Fibroblast of gingiva (primary cell): ENCODE data around the gene RHBDD1.

Source experiments
- DNase-seq: peaks from one replicate; pipeline ENCODE4 v3.0.0-alpha.2; 2011; ENCODE audit warnings: low read depth

The RHBDD1 gene, protein sequence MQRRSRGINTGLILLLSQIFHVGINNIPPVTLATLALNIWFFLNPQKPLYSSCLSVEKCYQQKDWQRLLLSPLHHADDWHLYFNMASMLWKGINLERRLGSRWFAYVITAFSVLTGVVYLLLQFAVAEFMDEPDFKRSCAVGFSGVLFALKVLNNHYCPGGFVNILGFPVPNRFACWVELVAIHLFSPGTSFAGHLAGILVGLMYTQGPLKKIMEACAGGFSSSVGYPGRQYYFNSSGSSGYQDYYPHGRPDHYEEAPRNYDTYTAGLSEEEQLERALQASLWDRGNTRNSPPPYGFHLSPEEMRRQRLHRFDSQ

DNA sequence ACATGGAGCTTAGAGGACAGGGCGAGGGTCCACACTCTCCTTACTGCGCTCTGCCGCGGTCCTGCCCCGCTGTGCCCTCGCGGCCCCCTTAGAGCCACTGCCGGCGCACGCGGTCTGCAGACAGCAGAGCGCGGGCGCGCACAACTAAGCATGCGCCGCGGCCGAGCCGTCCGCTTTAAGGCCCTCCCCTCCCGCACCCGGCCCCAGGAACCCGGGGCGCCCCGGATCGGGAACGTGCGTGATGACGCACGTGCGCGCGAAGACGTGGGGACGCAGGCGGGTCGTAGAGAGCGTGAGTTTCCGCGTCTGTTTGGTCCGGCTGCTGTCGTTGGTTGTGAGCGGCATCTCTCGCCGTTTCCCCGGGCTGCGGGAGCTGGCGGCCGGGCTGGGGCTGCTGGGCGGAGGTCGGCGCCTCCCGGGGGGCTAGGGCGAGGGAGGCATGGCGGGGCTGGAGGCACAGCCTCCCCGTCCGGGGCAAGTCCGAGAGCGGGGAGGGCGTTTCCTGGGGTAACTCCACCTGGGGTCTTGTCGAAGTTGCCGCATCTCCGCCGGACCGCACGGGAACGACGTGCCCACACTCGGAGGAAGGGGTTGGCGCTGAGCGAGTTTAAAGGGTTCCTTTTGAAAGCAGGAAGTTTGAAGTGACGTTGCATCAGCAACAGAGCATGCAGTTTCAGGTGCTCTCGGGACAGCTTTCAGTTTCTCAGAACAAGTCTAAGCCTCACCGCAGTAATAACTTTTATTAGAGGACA lies at the start of gene RHBDD1:
Gene RHBDD1, plus strand, starts transcription at position 259 of the 752 bp plus-strand sequence. CDS start 28,640 bp downstream, outside the sequence.
- DNase-seq = peak; percentile 96

DNA sequence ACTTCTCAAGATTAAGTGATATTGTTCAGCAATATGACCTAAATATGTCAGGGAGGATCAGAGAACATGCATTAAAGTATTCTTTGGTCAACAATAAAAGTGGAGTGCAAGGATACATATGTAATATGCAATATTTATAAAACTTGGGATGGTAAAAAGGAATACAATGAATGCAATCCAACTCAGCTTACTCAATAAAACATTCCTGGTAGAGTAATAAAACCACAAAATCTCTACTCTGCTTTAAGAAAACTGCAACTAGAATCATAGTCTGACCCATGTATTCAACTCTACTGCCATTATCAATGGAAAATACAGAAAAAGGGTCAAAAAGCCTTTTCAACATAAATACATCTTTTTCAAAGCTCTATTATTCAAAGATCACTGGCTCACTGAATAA lies 47.8 kb upstream of the RHBDD1 start:
- DNase-seq = no peak

DNA sequence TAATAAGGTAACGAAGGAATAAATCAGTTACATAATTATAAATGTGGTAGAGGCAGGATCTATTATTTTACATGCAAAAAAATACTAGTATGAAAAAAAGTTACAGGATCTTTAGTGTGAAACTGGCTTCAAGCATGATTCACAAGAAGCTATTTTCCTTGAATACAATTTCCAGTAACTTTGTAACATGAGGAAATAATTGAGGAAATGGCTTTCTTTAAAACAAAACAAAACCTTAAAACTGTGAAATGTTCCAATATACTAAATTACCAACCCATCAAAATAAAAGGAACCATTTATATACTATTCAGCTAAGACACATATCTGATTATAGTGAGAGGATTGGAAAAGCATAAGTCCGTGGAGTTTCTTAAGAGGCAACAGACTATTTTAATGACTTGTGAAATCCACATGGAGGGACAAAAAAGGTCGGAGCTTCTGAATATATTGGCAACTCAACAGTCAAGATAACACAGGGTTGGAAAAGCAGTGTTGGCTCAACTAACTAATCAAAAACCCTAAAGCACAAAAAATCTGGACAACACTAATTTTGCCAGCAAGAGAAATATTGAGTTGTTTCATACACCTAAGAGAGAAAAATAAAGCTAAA lies 46.9 kb upstream of the RHBDD1 start:
- DNase-seq = no peak

DNA sequence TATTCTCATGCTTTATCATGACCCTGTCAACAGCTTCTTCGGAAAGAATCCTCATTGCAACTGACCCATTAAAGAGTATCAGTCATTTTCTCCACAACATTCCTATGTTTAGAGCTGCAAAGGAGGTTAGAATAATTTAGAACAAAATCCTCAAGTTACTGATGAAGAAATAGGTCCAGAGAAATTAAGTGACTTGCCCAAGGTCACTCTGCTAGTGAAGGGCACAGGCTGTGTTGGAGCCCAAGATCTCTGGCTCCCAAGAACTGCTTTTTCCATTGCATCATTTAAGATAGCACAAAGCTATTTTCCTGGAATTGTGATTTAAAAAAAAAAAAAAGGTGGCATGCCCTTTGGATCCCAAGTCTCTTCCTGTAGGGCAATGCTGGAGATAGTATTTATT lies 45.8 kb upstream of the RHBDD1 start:
- DNase-seq = peak; percentile 54

DNA sequence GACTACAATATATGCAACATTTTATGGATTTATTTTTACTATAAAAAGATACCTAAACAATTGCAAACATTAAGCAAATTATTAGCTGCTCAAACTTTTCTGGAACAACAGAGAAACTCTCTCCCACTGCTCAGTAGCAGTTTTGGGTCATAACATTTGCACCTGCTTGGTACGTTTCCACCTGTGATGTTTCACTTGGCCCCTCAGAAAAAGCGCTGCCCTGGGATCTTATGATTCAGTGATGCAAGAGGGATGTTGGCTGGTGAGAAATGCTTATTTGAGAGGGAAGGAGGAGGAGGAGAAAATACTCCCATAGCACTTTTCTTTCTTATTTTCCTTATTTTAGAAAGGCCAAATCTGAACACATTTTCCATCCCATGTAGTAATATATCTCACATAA lies 45.4 kb upstream of the RHBDD1 start:
- peak; percentile 6 for DNase-seq

DNA sequence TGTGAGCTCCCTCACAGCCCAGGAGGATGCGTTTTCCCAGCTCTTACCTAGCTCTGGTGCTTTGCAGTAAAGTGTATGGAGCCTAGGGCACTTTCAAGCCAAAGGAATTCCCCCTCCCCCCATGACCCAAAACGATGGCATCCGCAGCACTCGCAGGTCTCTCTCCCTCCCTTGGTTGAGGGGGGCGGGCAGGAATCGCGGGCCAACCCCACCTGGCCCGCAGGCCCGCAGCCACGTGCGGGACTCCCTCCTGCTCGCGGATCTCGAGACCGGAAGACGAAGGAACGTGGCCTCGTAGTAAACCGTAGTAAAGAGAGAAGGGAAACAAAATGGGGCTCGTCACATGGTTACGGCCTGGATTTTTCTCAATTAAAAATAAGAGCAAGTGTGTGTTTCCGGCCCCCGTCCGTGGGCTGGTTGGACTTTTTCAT lies 44.8 kb upstream of the RHBDD1 start:
- peak; percentile 57 for DNase-seq

DNA sequence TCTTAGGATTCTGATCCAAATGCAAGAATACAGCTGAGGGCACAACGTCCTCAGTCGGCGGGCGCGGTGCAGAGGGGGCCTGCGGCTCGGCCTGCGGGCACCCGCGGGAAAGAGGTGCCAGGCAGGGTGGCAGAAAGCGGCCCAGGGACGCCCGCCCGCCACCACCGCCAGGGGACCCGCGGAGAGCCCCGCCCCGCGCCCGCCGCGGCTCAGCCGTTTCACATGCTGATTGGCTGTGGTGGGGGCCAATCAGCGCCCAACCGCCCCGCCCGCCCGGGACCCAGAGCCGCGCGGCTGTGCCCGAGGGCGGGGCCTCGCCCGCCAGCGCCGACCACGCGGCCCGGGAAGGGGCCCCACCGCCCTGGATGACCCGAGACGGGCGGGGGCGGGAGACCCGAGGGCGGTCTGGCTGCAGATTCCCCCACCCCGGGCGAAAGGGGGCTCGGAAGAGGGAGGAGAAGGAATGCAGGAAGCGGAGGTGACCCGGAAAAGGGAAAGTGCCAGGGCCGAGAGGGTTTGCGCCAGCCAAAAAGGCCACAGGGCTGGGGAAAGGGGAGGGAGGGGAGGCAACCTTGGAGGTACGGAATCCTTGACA lies 44.3 kb upstream of the RHBDD1 start:
- DNase-seq = peak; percentile 87

DNA sequence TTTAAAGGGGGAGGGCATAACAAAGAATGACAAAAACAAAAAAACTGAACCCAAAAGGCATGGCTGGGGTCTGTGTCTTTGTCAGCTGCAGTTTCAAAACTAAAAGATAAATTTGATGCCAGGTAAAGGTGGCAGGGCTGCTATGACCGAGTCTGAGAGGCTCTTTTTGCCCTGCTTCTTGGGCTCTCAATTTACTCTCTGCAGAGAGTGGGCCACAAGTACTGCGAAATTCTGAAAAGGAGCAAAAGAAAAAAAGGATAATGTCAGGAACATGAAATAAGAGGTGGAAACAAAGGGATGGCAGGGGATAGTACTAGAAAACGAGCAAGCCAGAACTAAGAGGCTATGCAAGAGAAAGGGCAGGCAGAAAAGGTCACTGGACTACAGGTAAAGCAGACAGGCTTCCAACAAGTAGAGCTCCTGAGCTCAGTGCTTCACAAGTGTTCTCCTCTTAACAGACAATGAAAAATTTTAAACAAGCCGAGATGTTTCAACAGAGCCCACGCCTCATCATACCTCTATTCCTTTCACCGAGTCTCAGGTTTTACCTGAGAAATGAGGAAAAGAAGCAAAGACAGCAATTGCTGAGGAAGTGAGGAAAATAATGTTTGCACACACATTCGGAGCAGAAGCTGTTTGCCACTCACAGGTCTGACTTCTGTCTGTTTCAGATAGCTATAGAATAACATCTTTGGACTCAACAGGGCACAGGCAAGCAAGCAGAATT lies 43.5 kb upstream of the RHBDD1 start:
- DNase-seq = peak; percentile 18

DNA sequence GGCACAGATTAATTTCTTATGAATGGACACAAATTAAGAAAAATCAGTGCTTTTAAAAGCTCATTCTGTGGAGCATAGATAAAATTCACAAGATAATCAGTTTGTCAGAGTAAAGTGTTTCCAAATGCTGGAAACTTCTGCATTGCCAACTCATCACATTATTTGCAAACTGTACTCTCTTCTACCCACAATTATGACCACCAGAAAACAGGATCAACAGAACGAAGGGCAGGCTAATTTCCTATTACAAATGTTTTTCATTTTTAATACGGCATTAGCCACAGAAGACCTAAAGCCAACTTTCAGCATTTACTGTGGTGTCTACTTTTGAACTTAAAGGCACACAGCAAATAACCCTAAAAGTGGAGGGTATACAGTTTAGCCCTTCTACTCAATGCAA lies 42.2 kb upstream of the RHBDD1 start:
- peak; percentile 33 for DNase-seq

DNA sequence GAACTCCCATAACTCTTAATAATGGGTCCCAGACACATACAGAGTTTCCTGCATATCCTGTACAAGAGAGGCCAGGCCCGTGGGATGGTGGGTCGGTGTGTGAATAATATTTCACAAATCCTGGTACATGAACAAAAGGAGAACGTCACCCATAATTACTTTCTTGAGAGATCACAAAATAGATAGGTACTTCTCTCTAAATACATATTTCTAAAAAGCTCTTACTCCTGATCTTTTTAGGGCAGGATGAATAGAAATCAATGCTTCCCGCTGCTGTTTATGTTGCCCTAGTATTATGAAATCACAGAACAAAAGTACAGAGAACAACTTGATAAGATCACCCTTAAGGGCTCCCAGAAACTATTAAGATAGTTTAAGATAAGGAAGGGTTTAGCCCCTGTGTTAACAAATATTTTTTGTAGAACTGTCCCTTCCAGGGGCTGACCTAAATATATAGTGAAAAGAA lies 41.6 kb upstream of the RHBDD1 start:
- DNase-seq = peak; percentile 7

DNA sequence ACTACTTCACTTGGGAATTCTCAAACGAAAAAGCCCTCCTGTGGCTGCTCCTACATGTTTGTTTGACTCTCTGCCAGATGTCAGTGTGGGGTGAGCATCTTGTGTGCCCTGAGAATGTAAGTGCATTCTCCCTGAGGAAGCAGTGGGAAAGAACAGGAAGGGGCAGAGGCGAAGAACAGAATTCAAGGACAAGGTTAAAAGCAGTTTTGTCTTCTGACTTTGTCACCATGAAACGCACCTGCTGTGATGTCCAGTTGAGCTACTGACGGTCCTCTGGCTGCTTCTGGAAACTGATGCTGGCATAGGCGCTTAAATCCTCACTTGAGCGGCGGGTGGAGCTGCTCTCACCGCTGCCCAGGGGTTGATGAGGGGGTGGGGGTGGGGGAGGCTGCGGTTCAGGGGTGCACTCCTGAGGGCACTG lies 41.1 kb upstream of the RHBDD1 start:
- peak; percentile 78 for DNase-seq

DNA sequence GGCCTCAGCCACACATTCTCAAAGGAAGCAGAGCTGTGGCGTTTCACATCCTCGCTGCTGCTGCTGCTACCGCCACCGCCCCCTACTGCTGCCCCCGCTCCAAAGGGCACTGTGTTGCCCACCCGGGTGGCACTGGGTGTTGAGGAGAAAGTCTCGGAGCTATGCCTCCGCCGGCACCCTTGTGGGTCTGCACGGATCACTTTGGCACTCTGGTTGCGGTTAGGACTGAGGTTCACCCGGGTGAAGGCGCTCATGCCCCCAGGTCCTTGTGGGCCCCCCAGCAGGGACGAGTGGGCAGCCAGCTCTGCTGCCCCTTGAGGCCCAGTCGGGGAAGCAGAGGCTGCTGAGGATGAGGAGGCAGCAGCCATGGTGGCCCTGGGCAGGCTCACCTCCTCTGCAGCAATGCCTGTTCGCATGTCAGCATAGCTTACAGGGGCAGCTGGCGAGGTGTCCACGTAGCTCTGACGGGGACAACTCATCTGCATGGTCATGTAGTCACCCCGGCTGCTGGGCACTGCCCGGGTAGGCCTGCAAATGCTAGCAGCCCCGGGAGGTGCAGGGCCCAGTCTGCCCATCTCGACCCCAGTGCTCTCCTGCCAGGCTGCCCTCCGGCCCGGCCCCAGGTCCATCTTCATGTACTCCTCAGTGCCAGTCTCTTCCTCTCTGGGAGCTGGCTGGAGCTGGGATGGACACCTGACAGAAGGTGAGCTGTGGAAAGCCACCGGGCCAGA lies 40.4 kb upstream of the RHBDD1 start:
- peak; percentile 52 for DNase-seq

DNA sequence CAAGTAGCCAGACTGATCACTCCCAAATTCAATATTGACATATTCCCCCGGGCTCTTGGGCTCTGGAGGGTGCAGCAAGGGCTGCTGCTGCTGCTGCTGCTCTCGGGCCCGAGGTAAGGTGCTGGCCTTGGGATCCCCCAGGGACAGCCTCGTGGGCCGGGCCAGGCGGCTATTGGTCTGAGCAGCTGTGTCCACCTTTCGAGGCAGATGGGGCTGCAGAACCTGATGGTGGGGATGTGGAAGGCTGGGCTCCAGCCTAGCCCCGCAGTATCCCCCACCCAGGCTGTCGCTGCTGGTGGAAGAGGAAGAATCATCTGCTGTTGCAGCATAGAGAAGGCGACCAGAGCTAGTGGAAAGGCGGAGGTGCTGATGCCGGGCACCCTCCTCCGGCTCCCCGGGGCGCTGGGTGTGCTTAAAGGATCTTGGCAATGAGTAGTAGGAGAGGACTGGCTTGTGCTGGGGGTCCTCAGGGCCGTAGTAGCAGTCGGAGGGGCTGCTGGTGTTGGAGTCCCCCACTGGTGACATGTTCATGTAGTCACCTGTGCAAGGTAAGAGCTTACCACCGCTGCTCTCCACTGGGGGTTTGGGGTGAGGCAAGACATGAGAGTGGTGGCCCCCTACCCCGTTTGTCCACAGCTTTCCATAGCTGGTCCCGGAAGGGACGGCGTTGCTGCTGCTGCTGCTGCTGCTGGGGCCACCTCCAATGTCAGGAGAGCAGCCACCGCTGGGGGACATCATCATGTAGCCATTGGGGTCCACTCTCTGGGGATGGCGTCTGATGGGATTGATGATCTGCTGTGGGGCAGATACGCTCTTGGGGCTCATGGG lies 39.6 kb upstream of the RHBDD1 start:
- DNase-seq = peak; percentile 13

DNA sequence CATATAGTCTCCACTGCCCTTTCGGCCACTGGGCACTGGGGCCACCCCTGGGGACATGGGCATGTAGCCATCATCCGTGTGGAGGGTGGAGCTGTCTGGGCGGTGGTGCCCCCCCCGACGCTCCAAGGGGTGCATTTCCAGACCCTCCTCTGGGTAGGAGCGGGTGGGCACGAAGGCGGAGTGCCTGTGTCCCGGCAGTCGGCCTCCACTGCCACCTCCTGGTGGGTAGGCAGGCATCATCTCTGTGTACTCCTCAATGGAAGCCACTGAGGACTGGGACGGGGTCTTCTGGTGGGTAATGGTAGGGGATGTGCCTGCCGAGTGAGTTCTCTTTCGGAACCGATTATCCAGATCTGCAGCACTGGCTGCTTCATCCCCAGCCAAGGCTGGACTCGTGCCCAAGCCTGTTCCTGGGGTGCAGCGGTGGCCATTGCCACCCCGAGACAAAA lies 39.0 kb upstream of the RHBDD1 start:
- DNase-seq = peak; percentile 70

DNA sequence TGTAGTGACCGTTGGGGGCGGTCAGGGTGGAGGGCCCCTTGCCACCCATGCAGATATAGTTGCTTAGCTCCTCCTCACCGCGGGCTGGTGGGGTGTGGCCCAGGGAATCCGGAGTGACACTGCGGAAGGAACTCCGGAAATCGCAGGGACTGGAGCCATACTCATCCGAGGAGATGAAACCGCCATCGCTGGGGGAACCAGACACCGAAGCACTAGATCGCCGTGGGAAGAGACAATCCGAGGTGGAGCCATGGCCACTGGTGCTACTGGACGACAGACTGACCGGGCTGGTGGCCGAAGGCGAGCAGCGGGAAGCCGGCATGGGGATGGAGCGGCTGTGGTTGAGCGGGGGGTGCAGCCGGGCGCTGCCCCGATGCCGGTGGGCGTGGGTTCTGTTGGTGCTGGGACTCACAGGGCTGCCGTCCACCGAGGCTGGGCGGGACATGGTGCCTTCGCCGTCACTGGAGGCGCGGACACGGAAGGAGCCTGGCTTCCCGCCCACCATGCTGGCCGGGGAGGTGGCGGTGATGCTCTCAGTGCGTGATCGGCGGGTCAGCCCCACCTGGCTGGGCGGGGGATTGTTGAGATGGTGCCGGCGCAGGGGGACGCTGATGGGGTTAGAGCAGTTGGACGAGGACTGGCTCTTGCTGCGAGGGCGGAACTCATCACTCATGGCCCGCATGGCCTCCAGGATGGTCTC lies 38.4 kb upstream of the RHBDD1 start:
- DNase-seq = peak; percentile 48

DNA sequence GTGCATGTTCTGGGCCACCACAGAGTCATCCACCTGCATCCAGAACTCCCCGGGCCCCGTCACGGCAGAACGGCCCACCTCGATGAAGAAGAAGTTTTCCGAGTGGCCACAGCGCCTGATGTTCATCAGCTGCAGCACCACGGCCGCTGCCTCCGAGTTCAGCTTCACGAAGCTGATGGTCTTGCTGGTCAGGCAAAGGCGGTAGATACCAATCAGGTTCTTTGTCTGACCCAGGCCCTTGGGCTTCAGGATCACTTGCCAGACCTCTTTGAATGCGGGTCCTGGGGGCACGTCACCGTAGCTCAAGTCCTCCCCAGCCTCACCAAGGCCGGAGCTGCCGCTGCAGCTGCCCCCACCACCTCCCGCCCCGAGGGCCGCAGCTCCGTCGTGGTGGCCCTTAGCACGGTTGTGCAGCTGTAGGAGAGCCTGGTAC lies 37.8 kb upstream of the RHBDD1 start:
- no peak for DNase-seq

DNA sequence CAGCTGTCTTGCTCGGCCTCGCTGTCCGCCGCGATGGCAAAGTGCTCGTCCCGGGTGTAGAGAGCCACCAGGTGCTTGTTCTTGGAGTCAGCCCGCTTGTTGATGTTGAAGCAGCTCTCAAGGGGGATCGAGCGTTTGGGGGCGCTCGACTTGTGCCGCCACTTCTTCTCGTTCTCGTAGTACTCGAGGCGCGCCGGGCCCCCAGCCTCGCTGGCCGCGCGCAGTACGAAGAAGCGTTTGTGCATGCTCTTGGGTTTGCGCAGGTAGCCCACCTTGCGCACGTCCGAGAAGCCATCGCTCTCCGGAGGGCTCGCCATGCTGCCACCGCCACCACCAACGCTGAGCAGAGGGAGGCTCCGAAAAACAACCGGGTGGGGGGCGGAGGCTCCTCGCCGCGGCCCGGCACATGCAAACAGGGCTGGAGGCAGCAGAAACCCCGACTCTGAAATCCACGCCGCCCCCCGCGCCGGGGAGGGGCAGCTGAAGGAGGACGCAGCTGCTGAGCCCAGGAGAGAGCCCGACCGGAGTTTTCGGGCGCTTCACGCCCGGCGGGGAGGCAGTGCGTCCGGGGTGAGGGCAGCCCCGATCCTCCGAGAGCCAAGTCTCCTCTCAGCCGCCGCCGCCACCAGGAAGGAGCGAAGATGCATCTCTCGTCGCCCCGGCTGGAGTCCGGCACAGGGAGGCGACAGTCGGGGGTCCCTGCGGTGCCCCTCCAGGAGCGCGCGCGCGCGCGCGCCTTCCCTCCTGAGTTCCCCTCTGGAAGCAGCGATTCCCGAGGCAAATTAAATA lies 37.2 kb upstream of the RHBDD1 start:
- peak; percentile 59 for DNase-seq

DNA sequence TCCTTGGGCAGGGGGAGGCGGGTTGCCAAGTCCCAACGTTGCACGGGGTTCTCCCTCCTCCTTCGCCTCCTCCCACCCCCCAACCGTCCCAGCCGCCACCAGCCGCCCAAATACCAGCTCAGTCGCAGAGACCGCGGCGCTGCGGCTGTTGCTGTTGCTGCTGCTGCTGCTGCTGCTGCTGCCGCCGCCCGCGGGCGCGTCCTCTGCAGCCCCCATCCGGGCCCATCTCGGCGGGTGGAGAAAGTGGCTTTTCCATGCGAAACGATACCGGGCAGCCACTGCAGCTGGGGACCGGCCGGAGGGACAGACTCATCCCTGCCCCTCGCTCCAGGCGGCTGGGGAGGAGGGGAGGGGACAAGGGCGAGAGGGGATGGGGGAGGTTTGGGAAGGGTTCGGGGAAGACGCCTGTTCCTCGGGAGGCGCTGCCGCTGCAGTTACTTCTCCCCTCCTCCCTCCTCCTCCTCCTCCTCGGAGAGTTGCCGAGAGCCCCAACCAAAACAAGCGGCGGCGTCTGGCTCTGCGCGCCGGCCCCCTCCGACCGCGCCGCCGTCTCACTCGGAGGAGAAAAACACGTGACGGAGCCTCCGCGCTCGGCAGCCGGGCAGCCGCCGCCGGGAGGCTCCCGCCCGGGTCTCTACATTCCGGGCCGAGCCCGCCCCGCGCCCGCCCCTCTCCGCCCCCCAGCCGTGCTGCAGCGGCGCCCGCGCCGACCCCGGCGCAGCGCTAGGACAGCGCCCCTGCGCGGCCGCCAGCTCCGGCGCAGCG lies 36.5 kb upstream of the RHBDD1 start, which contains the start of gene IRS1:
Gene IRS1, minus strand, starts transcription at position 610 of the 765 bp plus-strand sequence. CDS start 1,082 bp downstream, outside the sequence.
- peak; percentile 86 for DNase-seq
